ENCODE results near the gene SLC35F4. TPM values are rescaled to one million over a fixed set of nuclear protein-coding genes. Genes with fewer than 3 reads are reported as not detected.

The SLC35F4 gene
- not detected in 2 replicates for total RNA-seq

DNA sequence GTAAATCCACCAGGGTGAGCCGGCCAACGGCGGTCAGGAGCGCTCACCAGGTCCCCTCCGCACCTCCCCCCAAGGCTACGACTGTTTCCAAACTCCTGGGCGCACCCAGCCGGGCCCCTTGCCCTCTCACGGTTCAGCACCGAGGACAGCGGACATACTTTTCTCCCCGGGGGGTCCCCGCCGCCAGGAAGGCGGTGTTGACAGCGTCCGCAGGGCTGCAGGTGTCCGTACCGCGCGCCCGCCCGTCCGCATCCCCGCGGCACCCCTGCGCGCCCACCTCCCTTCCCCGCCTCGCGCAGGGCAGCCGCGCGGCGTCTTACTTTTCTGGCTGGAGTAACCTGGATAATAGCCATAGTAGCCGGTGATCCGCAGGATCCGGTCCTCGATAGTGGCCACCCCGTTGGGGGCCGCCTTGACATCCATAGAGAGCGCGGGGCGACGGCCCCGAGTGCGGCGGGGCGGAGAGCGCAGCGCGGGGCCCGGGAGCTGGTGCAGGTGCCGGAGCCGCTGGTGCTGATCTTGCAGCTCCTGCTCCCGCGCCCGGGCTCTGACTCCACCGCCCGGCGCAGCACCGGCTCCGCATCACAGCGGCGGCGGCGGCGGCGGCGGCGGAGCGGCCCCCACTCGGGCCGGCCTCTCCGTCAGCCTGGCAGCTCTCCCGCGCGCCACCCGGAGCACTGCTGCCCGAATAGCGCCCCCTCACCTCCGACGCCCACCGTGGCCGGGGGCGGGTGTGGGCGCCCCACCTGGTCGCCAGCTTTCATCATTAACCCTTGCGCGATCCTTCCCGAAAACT, at the start of gene SLC35F4:
Gene SLC35F4 (minus strand): TSS at position 690 of the 796 bp plus-strand sequence.

